Dedifferentiated amniotic fluid mesenchymal stem cell (primary cell): ENCODE data around the gene MAP4K2.

ENCODE experiments used
- DNase-seq: peaks from one replicate; pipeline ENCODE4 v3.0.0-alpha.2; 2016; ENCODE audit errors: extremely low spot score

MAP4K2 gene

GRCh38 chr11:64741375-64742086 is 61.5 kb downstream of the MAP4K2 start:
- DNase-seq = no peak

GRCh38 chr11:64739871-64740270 is 63.1 kb downstream of the MAP4K2 start:
- DNase-seq = no peak

GRCh38 chr11:64736654-64737053 is 66.4 kb downstream of the MAP4K2 start:
- DNase-seq = no peak

GRCh38 chr11:64735725-64736259 is 67.2 kb downstream of the MAP4K2 start:
- DNase-seq = no peak
